ENCODE measurements around the gene PRKCE. TPM values are rescaled to one million over a fixed set of nuclear protein-coding genes. Genes with fewer than 3 reads are reported as not detected.

PRKCE gene
- total RNA-seq, 1 donor from 2014 or later = 13.7 TPM

DNA sequence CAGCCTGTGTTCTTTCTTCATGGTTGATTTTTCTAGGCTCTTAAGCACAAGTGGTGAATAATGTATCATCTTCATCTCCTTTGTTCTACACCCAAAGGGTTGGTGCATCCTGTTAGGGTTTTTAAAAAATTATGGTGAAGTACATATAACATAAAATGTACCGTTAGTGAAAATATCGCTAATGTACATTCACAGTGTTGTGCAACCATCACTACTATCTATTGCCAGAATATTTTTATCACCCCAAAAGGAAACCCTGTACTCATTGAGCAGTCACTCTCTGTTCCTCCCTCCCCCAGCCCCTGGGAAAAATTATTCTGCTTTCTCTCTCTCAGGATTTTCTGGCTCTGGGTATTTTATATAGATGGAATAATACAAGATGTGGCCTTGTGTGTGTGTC lies 98.5 kb downstream of the PRKCE start:
- intact Hi-C loops (cut with micrococcal nuclease) = no loop called here

GRCh38 chr2:45750484-45750883 lies 99.0 kb downstream of the PRKCE start:
- intact Hi-C loops (cut with micrococcal nuclease) = no loop called here

DNA sequence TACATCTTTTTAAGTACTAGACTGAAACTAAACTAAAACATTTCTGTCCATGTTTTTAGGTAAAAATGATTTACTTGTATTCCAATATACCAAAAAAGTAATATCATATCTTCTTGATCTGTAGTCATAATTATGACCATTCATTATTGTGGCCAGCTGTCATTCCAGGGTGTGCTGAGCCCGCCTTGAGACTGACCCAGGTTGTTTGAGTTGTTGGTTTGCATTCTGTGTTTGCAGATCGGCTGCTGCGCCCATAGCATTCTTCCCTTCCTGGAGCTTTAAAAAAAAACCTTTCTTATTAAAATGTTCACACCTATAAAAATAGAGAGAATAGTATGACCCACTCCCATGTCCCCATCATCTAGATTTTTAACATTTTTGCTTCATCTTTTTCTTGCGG lies 101.9 kb downstream of the PRKCE start:
- intact Hi-C loops (cut with micrococcal nuclease) = no loop called here

- intact Hi-C loops (cut with micrococcal nuclease) = no loop called here
Measured at GRCh38 chr2:45754131-45755010, 102.9 kb downstream of the PRKCE start.

- intact Hi-C loops (cut with micrococcal nuclease) = no loop called here
Measured at GRCh38 chr2:45755585-45756335, 104.3 kb downstream of the PRKCE start.

- intact Hi-C loops (cut with micrococcal nuclease) = no loop called here
Measured at GRCh38 chr2:45758018-45758417, 106.5 kb downstream of the PRKCE start.

- intact Hi-C loops (cut with micrococcal nuclease) = no loop called here
Measured at GRCh38 chr2:45759310-45759851, 107.9 kb downstream of the PRKCE start.

GRCh38 chr2:45761635-45762034 lies 110.2 kb downstream of the PRKCE start:
- intact Hi-C loops (cut with micrococcal nuclease) = no loop called here

DNA sequence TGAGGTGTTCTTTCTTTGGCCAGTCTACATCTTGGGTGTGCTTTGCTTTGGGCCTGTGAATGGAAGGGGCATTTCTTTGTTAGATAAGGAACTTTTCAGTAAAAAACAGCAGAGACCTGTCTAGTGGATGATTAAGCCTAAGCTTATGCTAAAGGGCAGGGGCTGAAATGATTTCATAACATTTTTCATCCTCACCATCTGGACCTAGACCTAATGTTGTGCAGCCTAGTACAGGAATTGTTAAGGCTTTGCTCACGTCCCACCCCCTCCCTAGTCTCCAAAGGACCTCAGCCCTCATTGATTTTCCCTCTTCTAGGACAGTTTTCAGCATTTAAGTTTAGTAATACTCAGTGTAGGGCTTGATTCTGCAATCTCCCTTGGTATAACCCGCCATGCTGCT lies 111.8 kb downstream of the PRKCE start:
- intact Hi-C loops (cut with micrococcal nuclease) = no loop called here

GRCh38 chr2:45763797-45764196 lies 112.3 kb downstream of the PRKCE start:
- intact Hi-C loops (cut with micrococcal nuclease) = no loop called here

DNA sequence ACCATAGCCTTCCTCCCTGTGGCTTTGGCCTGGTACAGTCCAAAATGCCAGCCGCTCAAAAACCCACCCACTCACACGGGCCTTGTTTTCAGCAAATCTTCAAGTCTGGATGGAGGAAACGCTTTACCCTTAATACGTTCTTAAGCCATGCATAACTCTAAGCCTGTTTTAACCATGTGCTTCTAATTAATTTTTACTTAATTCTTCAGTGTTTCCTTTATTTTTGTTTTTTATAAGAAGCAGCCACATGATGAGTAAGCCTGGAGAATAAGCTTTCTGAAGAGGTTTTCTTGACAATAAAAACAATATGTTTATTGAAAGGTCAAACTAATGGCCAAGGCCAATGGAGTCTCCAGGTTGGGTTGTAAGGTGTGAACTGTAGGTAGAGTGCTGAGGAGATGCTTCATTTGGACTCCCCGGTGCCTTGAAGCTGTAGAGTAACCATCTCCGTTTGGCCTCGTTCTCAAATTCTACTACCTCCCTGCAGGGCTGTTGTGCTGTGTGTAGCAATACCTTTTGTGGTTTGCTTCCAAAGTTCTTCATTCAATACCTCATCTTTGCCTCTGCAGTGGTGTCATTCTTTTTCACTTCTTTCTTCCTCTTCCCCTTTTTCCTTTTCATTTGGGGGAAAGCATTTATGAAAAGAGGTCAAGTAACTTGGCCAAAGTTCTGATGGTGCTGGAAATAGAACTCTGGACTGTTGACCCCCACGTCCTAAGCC lies 113.7 kb downstream of the PRKCE start:
- intact Hi-C loops (cut with micrococcal nuclease) = no loop called here

GRCh38 chr2:45765728-45766254 lies 114.3 kb downstream of the PRKCE start:
- intact Hi-C loops (cut with micrococcal nuclease) = no loop called here

- intact Hi-C loops (cut with micrococcal nuclease) = no loop called here
Measured at GRCh38 chr2:45768208-45768607, 116.7 kb downstream of the PRKCE start.

GRCh38 chr2:45769056-45769455 lies 117.6 kb downstream of the PRKCE start:
- intact Hi-C loops (cut with micrococcal nuclease) = no loop called here

DNA sequence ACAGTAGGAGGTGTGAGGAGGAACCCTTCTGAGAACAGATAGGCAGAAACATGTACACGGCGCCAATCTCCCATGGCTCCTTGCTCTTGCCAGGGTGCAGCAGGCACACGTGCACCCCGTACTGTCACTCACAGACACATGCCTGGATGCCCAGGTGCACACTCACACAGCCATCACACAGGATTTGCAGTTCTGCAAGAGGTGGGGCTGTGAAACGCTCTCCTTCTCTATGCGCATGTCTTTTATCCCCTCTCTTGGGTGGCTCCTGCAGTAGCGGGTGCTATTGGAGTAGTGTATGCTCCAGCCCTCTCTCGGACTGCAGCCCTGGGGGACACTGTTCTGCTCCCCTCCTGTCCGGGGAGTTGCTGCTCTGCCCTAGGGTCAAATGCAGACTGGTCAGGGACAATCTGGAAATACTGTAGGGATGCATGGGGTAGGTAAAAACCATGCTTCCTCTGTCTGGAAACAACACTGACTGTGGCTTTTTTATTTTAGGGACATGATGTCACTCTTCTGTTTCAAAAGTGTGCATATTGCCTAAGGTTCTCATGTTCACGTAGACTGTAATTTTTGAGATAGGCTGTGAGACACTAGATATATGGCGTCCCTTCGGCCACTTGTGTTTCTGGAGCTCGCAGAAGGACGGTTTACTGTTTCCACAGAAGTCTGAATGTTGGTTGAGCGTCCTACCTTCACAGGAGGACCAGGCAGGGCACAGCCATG lies 118.5 kb downstream of the PRKCE start:
- intact Hi-C loops (cut with micrococcal nuclease) = no loop called here

DNA sequence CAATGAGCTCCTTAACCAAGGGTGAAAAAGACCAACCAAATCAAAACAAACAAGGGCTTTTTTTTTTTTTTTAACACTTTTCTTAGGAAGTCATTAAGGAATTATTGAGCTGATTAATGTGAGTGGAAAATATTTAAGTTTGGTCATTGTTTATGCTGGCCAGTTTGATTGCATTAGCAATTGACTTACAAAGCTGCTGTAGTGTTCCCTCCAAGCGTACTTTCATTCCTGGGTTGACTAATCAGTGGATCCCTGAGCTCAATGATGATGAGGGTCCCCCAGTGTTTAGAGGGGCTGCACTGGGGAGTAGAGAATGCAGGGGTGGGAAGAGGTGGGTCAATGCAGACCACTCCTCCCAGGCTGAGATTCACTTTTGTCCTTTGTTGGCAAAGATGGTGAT lies 119.3 kb downstream of the PRKCE start:
- intact Hi-C loops (cut with micrococcal nuclease) = no loop called here

- intact Hi-C loops (cut with micrococcal nuclease) = no loop called here
Measured at GRCh38 chr2:45771261-45771660, 119.8 kb downstream of the PRKCE start.

DNA sequence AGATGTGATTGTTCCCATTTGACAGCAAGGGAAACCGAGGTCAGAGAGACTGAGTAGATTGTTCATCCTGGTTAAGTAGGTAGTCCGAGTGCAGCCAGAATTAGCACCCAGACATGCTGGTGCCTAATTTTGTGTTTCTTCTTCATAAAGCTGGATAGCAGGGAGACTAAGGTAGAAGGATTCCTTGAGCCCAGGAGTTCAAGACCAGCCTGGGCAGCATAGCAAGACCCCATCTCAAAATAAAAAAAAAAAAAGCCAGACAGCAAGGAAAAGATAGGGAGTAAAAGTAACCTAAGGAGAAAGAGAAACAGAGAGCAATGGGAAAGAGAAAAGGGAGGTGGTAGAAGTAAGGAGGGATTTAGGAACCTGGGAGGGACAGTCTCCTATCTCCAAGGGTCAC lies 120.6 kb downstream of the PRKCE start:
- intact Hi-C loops (cut with micrococcal nuclease) = no loop called here

GRCh38 chr2:45773909-45774308 lies 122.4 kb downstream of the PRKCE start:
- intact Hi-C loops (cut with micrococcal nuclease) = no loop called here

GRCh38 chr2:45774688-45775244 lies 123.3 kb downstream of the PRKCE start:
- intact Hi-C loops (cut with micrococcal nuclease) = no loop called here

Data from T-helper 1 cell treated with Interleukin-12 subunit alpha and Interleukin-12 subunit beta and Interleukin-4 antibody, amounts not matched to agents 30 ng/mL and 1 ng/mL, for 36 hours (primary cell).